Astrocyte (in vitro differentiated cells and primary cell): ENCODE measurements around the gene GUCA1A. TPM values are rescaled to one million over a fixed set of nuclear protein-coding genes. Genes with fewer than 3 reads are reported as not detected.
A peak's percentile ranks its signal among the peaks of the same experiment; 100 is the strongest.

Experiments
- DNase-seq: peaks from one replicate; pipeline ENCODE4 v3.0.0-alpha.2; 2010; ENCODE audit warnings: low read depth
- FAIRE-seq: peaks from 2 replicates; lab custom pipeline; 2011; peaks lifted over from hg19 to GRCh38; lab: Jason Lieb, UNC
- H2AFZ ChIP-seq: 2 replicates; pipeline ENCODE4 v1.6.0; 2012; ENCODE audit warnings: low read depth, low read length, inconsistent platforms
- H3K27ac ChIP-seq: 2 replicates; pipeline ENCODE4 v1.5.1; 2011; ENCODE audit warnings: low read depth, low read length, inconsistent platforms
- H3K27me3 ChIP-seq: 2 replicates; pipeline ENCODE4 v1.6.0; 2011; ENCODE audit warnings: low read length, inconsistent platforms; ENCODE audit not compliant: insufficient read depth
- H3K36me3 ChIP-seq: 2 replicates; pipeline ENCODE4 v1.5.1; 2011; ENCODE audit warnings: low read length, inconsistent platforms; ENCODE audit not compliant: insufficient read depth
- H3K4me1 ChIP-seq: 2 replicates; pipeline ENCODE4 v1.5.1; 2011; ENCODE audit warnings: low read length, inconsistent platforms; ENCODE audit not compliant: insufficient read depth
- H3K4me2 ChIP-seq: 2 replicates; pipeline ENCODE4 v1.6.0; 2012; ENCODE audit warnings: low read length, inconsistent platforms
- H3K4me3 ChIP-seq: 2 replicates; pipeline ENCODE4 v1.5.1; 2011; ENCODE audit warnings: low read depth, mild to moderate bottlenecking, low read length, inconsistent platforms; ENCODE audit not compliant: insufficient read depth
- H3K79me2 ChIP-seq: 2 replicates; pipeline ENCODE4 v1.6.0; 2012; ENCODE audit warnings: mild to moderate bottlenecking, low read length, inconsistent platforms; ENCODE audit not compliant: insufficient read depth
- H3K9ac ChIP-seq: 2 replicates; pipeline ENCODE4 v1.6.0; 2012; ENCODE audit warnings: mild to moderate bottlenecking, low read length, inconsistent platforms
- H3K9me3 ChIP-seq: 2 replicates; pipeline ENCODE4 v1.5.1; 2012; ENCODE audit warnings: low read depth, mild to moderate bottlenecking, low read length, inconsistent platforms; ENCODE audit not compliant: insufficient read depth
- H4K20me1 ChIP-seq: 2 replicates; pipeline ENCODE4 v1.6.0; 2012; ENCODE audit warnings: low read length, inconsistent platforms; ENCODE audit not compliant: insufficient read depth
- H3K27ac Mint-ChIP-seq: one replicate; pipeline ENCODE4 v1.8.0; 2021; ENCODE audit warnings: mild to moderate bottlenecking, mixed read lengths; ENCODE audit not compliant: unreplicated experiment
- H3K27me3 Mint-ChIP-seq: one replicate; pipeline ENCODE4 v1.8.0; 2021; ENCODE audit warnings: low read depth, mixed read lengths; ENCODE audit not compliant: unreplicated experiment
- H3K36me3 Mint-ChIP-seq: one replicate; pipeline ENCODE4 v1.8.0; 2021; ENCODE audit warnings: low read depth, mixed read lengths; ENCODE audit not compliant: unreplicated experiment
- H3K4me1 Mint-ChIP-seq: one replicate; pipeline ENCODE4 v1.8.0; 2021; ENCODE audit warnings: low read depth, mixed read lengths; ENCODE audit not compliant: unreplicated experiment
- H3K4me3 Mint-ChIP-seq: one replicate; pipeline ENCODE4 v1.8.0; 2021; ENCODE audit warnings: mild to moderate bottlenecking, moderate library complexity, mixed read lengths; ENCODE audit not compliant: unreplicated experiment
- H3K9me3 Mint-ChIP-seq: one replicate; pipeline ENCODE4 v1.8.0; 2021; ENCODE audit warnings: mild to moderate bottlenecking, mixed read lengths; ENCODE audit not compliant: unreplicated experiment
- EZH2 ChIP-seq: IDR thresholded peaks from 2 replicates; pipeline ENCODE4 v1.6.1; 2012; ENCODE audit warnings: mild to moderate bottlenecking, low read length, inconsistent platforms; ENCODE audit not compliant: insufficient read depth
- total RNA-seq: library from RNA; stranded (reverse); gene quantifications from 2 replicates; pipeline ENCODE4 v1.2.1, GENCODE V29; 2021
- TF ChIP-seq, protein P1 (sequence below): IDR thresholded peaks from 2 replicates; pipeline ENCODE4 v1.5.1; 2011; ENCODE audit warnings: low read depth, mild to moderate bottlenecking, inconsistent platforms, low read length, moderate library complexity; ENCODE audit not compliant: insufficient read depth

The GUCA1A gene
- total RNA-seq, 1 donor from 2014 or later = 0.45 TPM

DNA sequence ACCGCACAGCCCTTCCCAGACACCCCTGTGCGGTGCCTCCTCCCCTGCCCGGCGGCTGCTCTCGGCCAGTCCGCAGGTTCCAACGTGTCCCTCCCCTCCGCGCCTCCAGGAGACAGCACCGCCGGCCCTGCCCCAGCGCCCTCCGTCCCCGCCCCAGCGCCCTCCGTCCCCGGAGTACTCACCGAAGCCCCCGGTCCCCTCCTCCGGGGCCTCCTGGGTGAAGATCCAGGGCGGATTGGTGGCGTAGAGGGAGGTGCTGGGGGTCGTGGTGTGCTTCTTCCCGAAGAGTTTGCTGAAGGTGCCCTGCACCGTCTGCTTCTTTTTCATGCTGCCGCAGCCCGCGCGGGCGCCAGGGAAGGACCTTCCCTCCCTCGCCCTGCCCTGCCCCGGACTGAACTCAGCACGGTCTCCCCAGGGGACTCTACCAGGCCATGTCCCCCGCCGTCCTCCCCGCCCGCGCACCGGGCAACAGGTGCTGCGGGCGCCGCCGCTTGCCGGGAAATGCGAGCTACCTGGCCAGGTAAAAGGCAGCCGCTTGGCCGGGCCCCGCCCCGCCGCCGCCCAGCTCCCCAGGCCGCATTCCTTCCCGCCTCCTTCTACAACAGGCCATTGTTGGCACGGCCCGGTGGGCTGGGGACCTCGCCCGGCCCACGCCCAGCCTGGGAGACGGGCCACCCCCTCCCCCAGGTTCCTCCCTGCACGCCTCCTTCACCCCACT is 30.9 kb upstream of the GUCA1A start, which contains the start of gene C6orf132:
C6orf132 (minus strand) TSS at position 503 of the 718 bp plus-strand sequence; CDS start at position 327, 176 bp downstream.
- peak within 1 kb of the TSS; percentile 92 for H3K27ac Mint-ChIP-seq
- H3K4me3 ChIP-seq = peak within 1 kb of the TSS; percentile 69

DNA sequence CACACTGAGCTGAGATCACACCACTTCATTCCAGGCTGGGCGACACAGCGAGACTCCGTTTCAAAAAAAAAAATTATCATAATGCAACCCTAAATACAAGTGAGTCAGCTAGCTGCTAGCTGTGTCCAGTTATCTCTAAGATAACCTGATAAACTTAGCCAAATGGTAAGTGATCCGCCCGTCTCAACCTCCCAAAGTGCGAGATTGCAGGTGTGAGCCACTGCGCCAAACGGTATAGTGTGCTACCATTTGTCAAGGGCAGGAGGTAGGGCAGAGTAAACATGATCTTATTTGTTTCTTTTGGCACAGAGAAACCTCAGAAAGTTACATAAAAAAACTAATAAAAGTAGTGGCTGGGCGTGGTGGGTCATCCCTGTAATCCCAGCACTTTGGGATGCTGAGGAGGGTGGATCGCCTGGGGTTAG is 26.0 kb upstream of the GUCA1A start:
- no peaks in the 10 kb centered on the region for H3K79me2 ChIP-seq
- H3K9ac ChIP-seq = no peak overlapping the region
- FAIRE-seq (no peak), DNase-seq (peak; percentile 11)
- no peak overlapping the region for H3K27ac ChIP-seq
- Mint-ChIP-seq H3K36me3 (peaks cover 2% of the 10 kb centered on the region), H3K27me3 (peaks cover 10% of the 10 kb centered on the region), H3K9me3 (no peaks in the 10 kb centered on the region), H3K27ac (no peak overlapping the region), H3K4me1 (peaks cover 6% of the 10 kb centered on the region), H3K4me3 (no peak overlapping the region)
- H4K20me1 ChIP-seq = no peaks in the 10 kb centered on the region
- H3K36me3 ChIP-seq = no peaks in the 10 kb centered on the region
- no peaks in the 10 kb centered on the region for H3K27me3 ChIP-seq
- H2AFZ ChIP-seq = no peak overlapping the region
- no peak for TF ChIP-seq EZH2
- TF ChIP-seq, protein P1, sequence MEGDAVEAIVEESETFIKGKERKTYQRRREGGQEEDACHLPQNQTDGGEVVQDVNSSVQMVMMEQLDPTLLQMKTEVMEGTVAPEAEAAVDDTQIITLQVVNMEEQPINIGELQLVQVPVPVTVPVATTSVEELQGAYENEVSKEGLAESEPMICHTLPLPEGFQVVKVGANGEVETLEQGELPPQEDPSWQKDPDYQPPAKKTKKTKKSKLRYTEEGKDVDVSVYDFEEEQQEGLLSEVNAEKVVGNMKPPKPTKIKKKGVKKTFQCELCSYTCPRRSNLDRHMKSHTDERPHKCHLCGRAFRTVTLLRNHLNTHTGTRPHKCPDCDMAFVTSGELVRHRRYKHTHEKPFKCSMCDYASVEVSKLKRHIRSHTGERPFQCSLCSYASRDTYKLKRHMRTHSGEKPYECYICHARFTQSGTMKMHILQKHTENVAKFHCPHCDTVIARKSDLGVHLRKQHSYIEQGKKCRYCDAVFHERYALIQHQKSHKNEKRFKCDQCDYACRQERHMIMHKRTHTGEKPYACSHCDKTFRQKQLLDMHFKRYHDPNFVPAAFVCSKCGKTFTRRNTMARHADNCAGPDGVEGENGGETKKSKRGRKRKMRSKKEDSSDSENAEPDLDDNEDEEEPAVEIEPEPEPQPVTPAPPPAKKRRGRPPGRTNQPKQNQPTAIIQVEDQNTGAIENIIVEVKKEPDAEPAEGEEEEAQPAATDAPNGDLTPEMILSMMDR = no peak
- H3K4me3 ChIP-seq = no peak overlapping the region
- no peak overlapping the region for H3K4me2 ChIP-seq
- peaks cover 10% of the 10 kb centered on the region for H3K4me1 ChIP-seq
- no peaks in the 10 kb centered on the region for H3K9me3 ChIP-seq

More for the DNA sequence above, 30.9 kb upstream of the GUCA1A start, which contains the start of gene C6orf132:
- TF ChIP-seq, protein P1 = no peak
- TF ChIP-seq EZH2 = no peak
- H3K36me3 Mint-ChIP-seq = no peaks in the 10 kb centered on the region
- no peak for FAIRE-seq
- H3K27me3 ChIP-seq = no peaks in the 10 kb centered on the region
- peak within 1 kb of the TSS; percentile 94 for H3K4me2 ChIP-seq
- H3K9ac ChIP-seq = peak within 1 kb of the TSS; percentile 91
- DNase-seq = no peak
- peak within 1 kb of the TSS; percentile 93 for H3K27ac ChIP-seq
- H3K4me1 Mint-ChIP-seq = peaks cover 22% of the 10 kb centered on the region
- H3K4me3 Mint-ChIP-seq = peak within 1 kb of the TSS; percentile 86
- H3K79me2 ChIP-seq = peaks cover 36% of the 10 kb centered on the region
- no peaks in the 10 kb centered on the region for H4K20me1 ChIP-seq
- H3K36me3 ChIP-seq = no peaks in the 10 kb centered on the region
- H2AFZ ChIP-seq = peak within 1 kb of the TSS; percentile 65
- H3K4me1 ChIP-seq = peaks cover 36% of the 10 kb centered on the region
- H3K27me3 Mint-ChIP-seq = peaks cover 3% of the 10 kb centered on the region
- no peaks in the 10 kb centered on the region for H3K9me3 ChIP-seq
- no peaks in the 10 kb centered on the region for H3K9me3 Mint-ChIP-seq

DNA sequence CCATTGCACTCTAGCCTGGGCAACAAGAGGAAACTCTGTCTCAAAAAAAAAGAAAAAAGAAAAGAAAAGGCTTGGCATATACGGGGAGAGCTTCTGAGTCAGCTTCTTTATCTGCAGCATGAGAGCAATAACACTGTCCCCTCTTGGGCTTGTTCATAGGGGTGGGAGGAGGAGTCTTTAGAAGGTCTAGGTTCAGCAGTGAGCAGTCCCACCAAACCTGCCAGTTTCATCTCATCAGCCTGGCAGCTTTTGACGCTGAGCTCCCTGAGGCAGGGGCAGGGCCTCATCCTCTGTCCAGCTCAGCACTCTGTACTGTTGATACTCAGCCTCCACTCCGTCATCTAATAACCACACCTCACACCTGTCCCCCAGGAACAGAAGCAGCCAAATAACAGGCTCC is 25.1 kb upstream of the GUCA1A start:
- TF ChIP-seq, protein P1 = no peak
- TF ChIP-seq EZH2 = no peak
- H3K36me3 Mint-ChIP-seq = peaks cover 2% of the 10 kb centered on the region
- Histone ChIP-seq H3K4me1 (peaks cover 4% of the 10 kb centered on the region), H3K4me3 (no peak overlapping the region), H4K20me1 (no peaks in the 10 kb centered on the region), H2AFZ (no peak overlapping the region), H3K27ac (no peak overlapping the region), H3K79me2 (no peaks in the 10 kb centered on the region), H3K9me3 (no peaks in the 10 kb centered on the region), H3K9ac (no peak overlapping the region), H3K27me3 (peaks cover 2% of the 10 kb centered on the region), H3K4me2 (no peak overlapping the region), H3K36me3 (no peaks in the 10 kb centered on the region)
- H3K4me1 Mint-ChIP-seq = peaks cover 2% of the 10 kb centered on the region
- no peak overlapping the region for H3K4me3 Mint-ChIP-seq
- H3K27ac Mint-ChIP-seq = no peak overlapping the region
- peak; percentile 36 for DNase-seq
- no peaks in the 10 kb centered on the region for H3K9me3 Mint-ChIP-seq
- no peak for FAIRE-seq
- peaks cover 6% of the 10 kb centered on the region for H3K27me3 Mint-ChIP-seq
